Heart left ventricle (tissue), 16 donors: ENCODE measurements around the gene CTDP1. TPM values are rescaled to one million over a fixed set of nuclear protein-coding genes. Genes with fewer than 3 reads are reported as not detected.

Experiments used
- ATAC-seq, 4 donors: fragments of 200-7000 bp; cut with Tn5 transposase; one replicate each; pipeline ENCODE4 v1.9.1; 2020 to 2022; ENCODE audit warnings: moderate library complexity in 4 of 4, mild to moderate bottlenecking in 3 of 4, moderate number of reproducible peaks in 1 of 4
- DNase-seq, 5 donors: peaks; one replicate each; pipeline ENCODE4 v3.0.0-alpha.2; 2020
- H3K27ac ChIP-seq, 12 donors: fragments of 200-600 bp; sonication (generic) in 4 of 12; one replicate each; pipeline versions ENCODE4 v1.5.0 to v1.8.0; 2016 to 2022; ENCODE audit warnings: mild to moderate bottlenecking in 2 of 12
- H3K27me3 ChIP-seq, 9 donors: fragments of 200-600 bp; sonication (generic) in 2 of 9; one replicate each; pipeline versions ENCODE4 v1.5.1 to v1.8.0; 2016 to 2022; ENCODE audit warnings: mild to moderate bottlenecking in 3 of 9
- H3K36me3 ChIP-seq, 9 donors: fragments of 200-600 bp; sonication (generic) in 2 of 9; one replicate each; pipeline versions ENCODE4 v1.5.0 to v1.8.0; 2018 to 2022; ENCODE audit warnings: mild to moderate bottlenecking in 2 of 9
- H3K4me1 ChIP-seq, 12 donors: fragments of 200-600 bp; sonication (generic) in 4 of 12; one replicate each; pipeline versions ENCODE4 v1.5.0 to v1.8.0; 2016 to 2022; ENCODE audit warnings: mild to moderate bottlenecking in 3 of 12
- H3K4me3 ChIP-seq, 12 donors: fragments of 200-600 bp; sonication (generic) in 4 of 12; one replicate each; pipeline versions ENCODE4 v1.5.0 to v1.8.0; 2017 to 2022; ENCODE audit warnings: mild to moderate bottlenecking in 9 of 12, moderate library complexity in 4 of 12
- H3K9me3 ChIP-seq, 12 donors: fragments of 200-600 bp; sonication (generic) in 4 of 12; one replicate each; pipeline versions ENCODE4 v1.5.0 to v1.8.0; 2016 to 2022; ENCODE audit warnings: mild to moderate bottlenecking in 1 of 12
- CTCF ChIP-seq, 12 donors: fragments of 200-600 bp; sonication (generic) in 4 of 12; IDR thresholded peaks; one replicate each; pipeline versions ENCODE4 v1.5.0 to v1.8.0; 2018 to 2022; ENCODE audit warnings: antibody characterized with exemption in 12 of 12, mild to moderate bottlenecking in 5 of 12
- POLR2A ChIP-seq, 2 donors: fragments of 450-650 bp; IDR thresholded peaks; one replicate each; pipeline ENCODE4 v1.6.1; 2017; ENCODE audit warnings: antibody characterized with exemption in 2 of 2, mild to moderate bottlenecking in 2 of 2, moderate library complexity in 2 of 2
- WGBS, 4 donors: extraction: QIAGEN DNeasy Blood & Tissue Kit in 2 of 4; methylation state at CpG; one replicate each; pipeline versions ENCODE4 v1.1.5 to v1.1.7; 2013 to 2018; 5-methylcytosine and 5-hydroxymethylcytosine counted together
- intact Hi-C, 10 donors: fragments of 100-400 bp; cut with DNase I; formaldehyde crosslinking; loops; one replicate each; pipeline versions ENCODE4 v1.11.1 to v1.14.2; 2022
- polyA plus RNA-seq, 2 donors: library from polyadenylated mRNA; stranded (reverse); fragments of 200-250 nt; gene quantifications; one replicate each; pipeline ENCODE4 v1.2.3, GENCODE V29; 2013
- total RNA-seq, 9 donors: library from RNA; depleted of rRNA in 2 of 9; stranded (reverse); fragments of >200 nt in 2 of 9; fragmentation: NEBNext Ultra II Directional in 3 of 9; extraction: Animal tissue kit (Norgen Biotek cat#: 25700) in 3 of 9; gene quantifications; one replicate each; pipeline versions ENCODE4 v1.1.0 to v1.2.4, GENCODE V29; 2016 to 2023
- donor health status: ischemic (EF 13 %, LVEDD 7.1; RV severe dilation, severe dysfunction).
- donor health status: healthy with polysubstance abuse.
- donor health status: DM: no; HTN: yes; CAD: no.
- donor health status: DM: no; HTN: no; CAD: no.
- donor health status: ischemic (EF 25% LVEDD 6.9; RV normal size, moderate dysfunction).
- donor health status: ischemic (EF 25% LVEDD 5.7; RV mildly dilated, moderate dysfunction).
- donor health status: healthy.
- donor health status: DM: yes; HTN: yes; CAD: no.
- donor health status: ischemic (EF 35%, LVEDD 5.7; RV mildly dilated, moderate dysfunction).
- donor health status: nonischemic (EF 11% LVEDD 7.7; RV severe dilation, severe dysfunction).
- donor health status: DM: yes; HTN: yes; CAD: no.
- donor health status: PGD.
- donor health status: ischemic (EF 29% LVEDD 5.4; RV normal size, mild dysfunction).
- donor health status: nonischemic (EF 23%, LVEDD 6.1; RV moderate dilation, normal function).

CTDP1 gene
- total and polyA plus RNA-seq, 11 donors: 6.0 to 17.1 (median 10.3) TPM

- Histone ChIP-seq H3K9me3 (no peaks in the 10 kb centered on the region), H3K27me3 (peaks cover 6 to 46% (median 19%) of the 10 kb centered on the region in 9 donors), H3K36me3 (no peaks in the 10 kb centered on the region), H3K4me3 (no peak overlapping the region), H3K27ac (no peak overlapping the region), H3K4me1 (no peaks in the 10 kb centered on the region)
- no peak for TF ChIP-seq POLR2A (IDR thresholded peaks at IDR 0.05)
- no peak for TF ChIP-seq CTCF (IDR thresholded peaks at IDR 0.05)
- 81 to 85% (median 84%) methylated on average over 13 to 17 of the region's 17 CpGs for WGBS, 4 donors
- DNase-seq (peak in 1 of 5 donors; percentile 9), ATAC-seq (no peak)
- intact Hi-C loops: no loop called here
These were observed 101.8 kb downstream of the CTDP1 start for GRCh38 chr18:79781331-79781941.

- ATAC-seq (no peak), DNase-seq (peak in 1 of 5 donors; percentile 12)
- Histone ChIP-seq H3K27me3 (peaks cover 19 to 53% (median 31%) of the 10 kb centered on the region in 9 donors), H3K4me1 (peaks cover 0 to 3% (median 0%) of the 10 kb centered on the region in 12 donors), H3K9me3 (no peaks in the 10 kb centered on the region), H3K36me3 (no peaks in the 10 kb centered on the region), H3K4me3 (no peak overlapping the region), H3K27ac (no peak overlapping the region)
- WGBS, 4 donors: 85 to 89% (median 88%) methylated on average over 35 to 43 of the region's 43 CpGs
- intact Hi-C loops: no loop called here
- TF ChIP-seq POLR2A (IDR thresholded peaks at IDR 0.05) (no peak), CTCF (IDR thresholded peaks at IDR 0.05) (no peak)
These were observed 103.1 kb downstream of the CTDP1 start for GRCh38 chr18:79782566-79783308.

GRCh38 chr18:79784071-79784913, 104.7 kb downstream of the CTDP1 start:
- Histone ChIP-seq H3K4me3 (no peak overlapping the region), H3K4me1 (peaks cover 0 to 11% (median 5%) of the 10 kb centered on the region in 12 donors), H3K27me3 (peaks cover 31 to 62% (median 38%) of the 10 kb centered on the region in 9 donors), H3K27ac (no peak overlapping the region), H3K9me3 (no peaks in the 10 kb centered on the region), H3K36me3 (no peaks in the 10 kb centered on the region)
- intact Hi-C loops: no loop called here
- no peak for DNase-seq
- ATAC-seq: no peak
- no peak for TF ChIP-seq POLR2A (IDR thresholded peaks at IDR 0.05)
- TF ChIP-seq CTCF (IDR thresholded peaks at IDR 0.05): no peak
- WGBS, 4 donors: 83 to 87% (median 84%) methylated on average over 42 of the region's 42 CpGs
